AG09309 (cell line): ENCODE data around the gene HSP90AA1.
"Not testable (repeated sequence)": the region's sequence is repeated elsewhere in the genome, so short reads cannot be mapped to it uniquely, and the experiment has no call there.

Experiments used
- DNase-seq: peaks from one replicate; pipeline ENCODE4 v3.0.0-alpha.2; 2010; ENCODE audit warnings: low read depth
- H3K4me3 ChIP-seq: 2 replicates; pipeline ENCODE4 v1.5.1; 2011; ENCODE audit warnings: mild to moderate bottlenecking, low read depth, low read length, moderate library complexity; ENCODE audit not compliant: control insufficient read depth
- TF ChIP-seq, protein P1 (sequence below): IDR thresholded peaks from 2 replicates; pipeline ENCODE4 v1.5.1; 2011; ENCODE audit warnings: mild to moderate bottlenecking, low read depth, low read length, inconsistent platforms; ENCODE audit not compliant: insufficient read depth, control insufficient read depth; ENCODE audit errors: missing control alignments

Gene HSP90AA1

DNA sequence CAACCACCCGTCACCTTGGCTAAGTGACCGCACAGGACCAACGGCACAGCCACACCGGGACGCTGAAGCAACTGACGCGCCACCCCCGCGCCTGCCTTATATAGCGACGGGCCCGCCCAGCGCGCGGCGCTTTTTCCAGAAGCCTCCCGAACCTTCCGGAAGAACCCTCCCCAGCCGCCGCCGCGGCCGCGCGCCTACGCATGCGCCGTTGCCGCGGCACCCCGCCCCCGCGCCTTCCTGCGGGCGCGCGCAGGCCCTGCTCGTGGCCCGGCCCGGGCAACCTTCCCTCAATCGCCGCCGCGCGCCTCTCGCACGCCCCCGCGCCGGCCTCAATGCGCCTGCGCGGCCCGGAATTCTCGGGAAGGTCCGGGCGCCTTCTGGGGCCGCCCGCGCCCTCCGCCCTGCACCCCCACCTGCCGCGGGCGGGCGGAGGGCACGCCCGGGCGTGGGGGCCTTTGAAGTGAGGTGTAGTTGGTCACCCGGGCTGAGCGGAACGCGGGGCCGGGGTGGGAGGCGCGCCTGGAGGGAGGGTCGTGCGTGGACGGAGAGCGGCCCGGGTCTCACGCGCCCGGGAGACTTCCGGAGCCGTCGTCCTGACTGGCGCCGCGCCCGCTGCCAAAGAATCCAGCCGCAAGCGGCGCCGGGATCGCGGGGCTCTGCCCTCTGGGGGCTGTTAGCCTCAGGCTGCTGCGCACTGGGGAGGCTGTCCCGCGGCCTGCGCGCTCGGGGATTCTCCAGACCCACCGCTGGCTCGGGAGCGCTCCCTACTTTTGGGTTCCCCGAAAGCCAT, at the start of gene HSP90AA1:
TSS of gene HSP90AA1 (minus strand) at position 73 of the 790 bp plus-strand sequence. CDS start 666 bp downstream, outside the sequence.
- TF ChIP-seq, protein P1, sequence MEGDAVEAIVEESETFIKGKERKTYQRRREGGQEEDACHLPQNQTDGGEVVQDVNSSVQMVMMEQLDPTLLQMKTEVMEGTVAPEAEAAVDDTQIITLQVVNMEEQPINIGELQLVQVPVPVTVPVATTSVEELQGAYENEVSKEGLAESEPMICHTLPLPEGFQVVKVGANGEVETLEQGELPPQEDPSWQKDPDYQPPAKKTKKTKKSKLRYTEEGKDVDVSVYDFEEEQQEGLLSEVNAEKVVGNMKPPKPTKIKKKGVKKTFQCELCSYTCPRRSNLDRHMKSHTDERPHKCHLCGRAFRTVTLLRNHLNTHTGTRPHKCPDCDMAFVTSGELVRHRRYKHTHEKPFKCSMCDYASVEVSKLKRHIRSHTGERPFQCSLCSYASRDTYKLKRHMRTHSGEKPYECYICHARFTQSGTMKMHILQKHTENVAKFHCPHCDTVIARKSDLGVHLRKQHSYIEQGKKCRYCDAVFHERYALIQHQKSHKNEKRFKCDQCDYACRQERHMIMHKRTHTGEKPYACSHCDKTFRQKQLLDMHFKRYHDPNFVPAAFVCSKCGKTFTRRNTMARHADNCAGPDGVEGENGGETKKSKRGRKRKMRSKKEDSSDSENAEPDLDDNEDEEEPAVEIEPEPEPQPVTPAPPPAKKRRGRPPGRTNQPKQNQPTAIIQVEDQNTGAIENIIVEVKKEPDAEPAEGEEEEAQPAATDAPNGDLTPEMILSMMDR: no peak
- peak within 1 kb of the TSS; percentile 57 for H3K4me3 ChIP-seq
- peak; percentile 58 for DNase-seq

DNA sequence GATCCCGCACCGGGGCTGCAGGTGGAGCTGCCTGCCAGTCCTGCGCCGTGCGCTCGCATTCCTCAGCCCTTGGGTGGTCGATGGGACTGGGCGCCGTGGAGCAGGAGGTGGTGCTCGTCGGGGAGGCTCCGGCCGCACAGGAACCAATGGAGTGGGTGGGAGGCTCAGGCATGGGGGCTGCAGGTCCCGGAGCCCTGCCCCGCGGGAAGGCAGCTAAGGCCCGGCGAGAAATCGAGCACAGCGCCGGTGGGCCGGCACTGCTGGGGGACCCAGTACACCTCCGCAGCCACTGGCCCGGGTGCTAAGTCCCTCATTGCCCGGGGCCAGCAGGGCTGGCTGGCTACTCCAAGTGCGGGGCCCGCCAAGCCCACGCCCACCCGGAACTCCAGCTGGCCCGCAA, 48.6 kb upstream of the HSP90AA1 start:
- not testable (repeated sequence) for H3K4me3 ChIP-seq, DNase-seq

DNA sequence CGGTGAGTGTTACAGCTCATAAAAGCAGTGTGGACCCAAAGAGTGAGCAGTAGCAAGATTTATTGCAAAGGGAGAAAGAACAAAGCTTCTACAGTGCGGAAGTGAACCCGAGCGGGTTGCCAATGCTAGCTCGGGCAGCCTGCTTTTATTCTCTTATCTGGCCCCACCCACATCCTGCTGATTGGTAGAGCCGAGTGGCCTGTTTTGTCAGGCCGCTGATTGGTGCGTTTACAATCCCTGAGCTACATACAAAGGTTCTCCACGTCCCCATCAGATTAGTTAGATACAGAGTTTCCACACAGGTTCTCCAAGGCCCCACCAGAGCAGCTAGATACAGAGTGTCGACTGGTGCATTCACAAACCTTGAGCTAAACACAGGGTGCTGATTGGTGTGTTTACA, 47.9 kb upstream of the HSP90AA1 start:
- not testable (repeated sequence) for H3K4me3 ChIP-seq, DNase-seq

DNA sequence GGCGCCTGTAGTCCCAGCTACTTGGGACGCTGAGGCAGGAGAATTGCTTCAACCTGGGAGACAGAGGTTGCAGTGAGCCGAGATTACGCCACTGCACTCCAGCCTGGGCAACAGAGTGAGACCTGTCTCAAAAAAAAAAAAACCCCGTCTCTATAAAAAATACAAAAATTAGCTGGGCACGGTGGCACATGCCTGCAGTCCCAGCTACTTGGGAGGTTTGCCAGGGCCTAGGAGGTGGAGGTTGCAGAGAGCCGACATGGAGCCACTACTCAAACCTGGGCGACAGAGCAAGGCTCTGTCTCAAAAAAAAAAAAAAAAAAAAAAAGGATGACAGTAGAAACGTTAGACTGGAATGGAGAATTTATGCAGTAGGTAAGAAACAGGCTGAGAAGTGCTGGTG, 47.2 kb upstream of the HSP90AA1 start:
- not testable (repeated sequence) for DNase-seq, H3K4me3 ChIP-seq

DNA sequence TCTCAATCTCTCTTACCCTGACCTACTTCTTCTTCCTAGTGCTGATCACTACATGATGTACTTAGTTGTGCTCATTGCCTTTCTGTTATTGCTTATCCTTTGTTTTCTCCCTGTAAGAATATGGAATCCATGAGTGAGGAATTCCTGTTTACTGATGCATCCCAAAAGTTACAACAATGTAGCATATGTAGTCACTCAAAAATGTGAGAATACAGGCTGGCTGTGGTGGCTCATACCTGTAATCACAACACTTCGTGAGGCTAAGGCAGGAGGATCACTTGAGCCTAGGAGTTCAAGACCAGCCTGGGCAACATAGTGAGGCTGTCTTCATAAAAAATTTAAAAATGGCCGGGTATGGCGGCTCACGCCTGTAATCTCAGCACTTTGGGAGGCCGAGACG, 44.9 kb upstream of the HSP90AA1 start:
- no peak overlapping the region for H3K4me3 ChIP-seq
- TF ChIP-seq, protein P1: no peak
- no peak for DNase-seq

DNA sequence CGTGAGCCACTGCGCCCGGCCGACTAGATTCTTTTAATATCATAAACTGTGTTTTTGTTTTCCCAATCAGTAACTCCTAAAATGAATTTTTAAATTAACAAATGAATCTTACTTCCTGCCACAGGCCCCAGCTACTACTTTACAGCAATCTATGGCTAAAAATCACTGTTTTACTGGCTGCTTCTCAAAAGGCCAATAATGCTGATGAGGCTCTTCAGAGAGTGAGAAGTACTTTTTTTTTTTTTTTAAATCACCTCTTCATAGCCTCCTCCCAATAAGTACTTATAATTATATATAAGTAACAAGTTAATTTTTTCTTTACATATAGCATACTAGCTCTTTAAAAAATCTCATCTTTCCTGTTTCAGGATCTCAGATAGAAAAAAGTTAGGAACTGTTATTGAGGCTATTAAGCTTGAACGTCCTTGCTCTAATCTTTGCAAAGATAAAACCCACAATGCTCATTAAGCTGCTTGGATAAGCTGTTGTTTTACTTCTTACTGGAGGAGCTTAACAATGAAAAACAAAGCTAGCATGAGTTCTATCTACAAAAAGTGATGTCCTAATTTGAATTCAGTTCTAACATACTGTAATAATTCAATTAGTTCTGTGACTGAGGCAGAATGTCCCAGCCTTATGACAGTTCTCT, 40.1 kb upstream of the HSP90AA1 start:
- no peak for DNase-seq
- TF ChIP-seq, protein P1: no peak
- no peak overlapping the region for H3K4me3 ChIP-seq

DNA sequence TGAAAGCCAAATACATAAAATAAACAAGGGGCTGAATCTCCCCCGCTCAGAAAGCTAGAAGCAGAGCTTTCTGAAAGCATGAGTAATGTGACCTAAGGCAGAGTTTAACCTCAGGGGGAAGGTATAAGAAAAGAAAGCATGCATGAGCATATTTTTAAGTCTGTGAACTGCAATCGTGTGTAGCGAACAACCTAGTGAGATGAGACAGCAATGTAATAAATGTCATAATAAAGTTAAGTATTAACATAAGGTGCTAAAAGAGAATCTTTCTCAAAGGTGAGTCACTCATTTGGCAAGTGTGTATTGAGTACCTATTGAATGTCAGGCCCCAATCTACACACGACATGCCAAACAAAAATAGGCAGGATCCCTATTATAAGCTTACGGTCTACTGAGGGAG, 38.7 kb upstream of the HSP90AA1 start:
- TF ChIP-seq, protein P1: no peak
- no peak for DNase-seq
- H3K4me3 ChIP-seq: no peak overlapping the region

DNA sequence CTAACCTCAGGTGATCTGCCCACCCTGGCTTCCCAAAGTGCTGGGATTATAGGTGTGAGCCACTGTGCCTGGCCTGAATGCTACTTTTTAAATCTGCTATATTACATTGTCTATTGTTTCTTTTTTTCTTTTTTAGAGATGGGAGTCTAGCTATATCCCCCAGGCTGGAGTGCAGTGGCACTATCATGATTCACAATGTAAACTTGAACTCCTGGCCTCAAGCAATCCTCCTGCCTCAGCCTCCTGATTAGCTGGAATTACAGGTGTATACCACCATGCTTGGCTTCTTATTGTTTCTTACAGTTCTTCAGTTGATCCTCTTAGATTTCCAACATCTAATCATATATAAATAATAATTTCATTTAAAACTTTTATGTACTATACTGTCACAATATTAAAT, 37.6 kb upstream of the HSP90AA1 start:
- no peak overlapping the region for H3K4me3 ChIP-seq
- TF ChIP-seq, protein P1: no peak
- DNase-seq: no peak
